ENCODE measurements around the gene ABCA7. TPM values are rescaled to one million over a fixed set of nuclear protein-coding genes. Genes with fewer than 3 reads are reported as not detected.
A peak's percentile ranks its signal among the peaks of the same experiment; 100 is the strongest.
"Not testable (repeated sequence)": the region's sequence is repeated elsewhere in the genome, so short reads cannot be mapped to it uniquely, and the experiment has no call there.

The ABCA7 gene
- total RNA-seq, 1 donor from 2014 or later = 6.7 TPM

GRCh38 chr19:1019616-1019961, 20.3 kb upstream of the ABCA7 start:
- Mint-ChIP-seq H3K27ac (ENCODE audit: unreplicated experiment) (peak overlapping the region; percentile 88), H3K36me3 (ENCODE audit: low read depth) (no peaks in the 10 kb centered on the region), H3K27me3 (ENCODE audit: low read depth) (no peaks in the 10 kb centered on the region), H3K9me3 (ENCODE audit: low read depth) (no peaks in the 10 kb centered on the region), H3K4me1 (ENCODE audit: low read depth) (peaks cover 53% of the 10 kb centered on the region), H3K4me3 (ENCODE audit: unreplicated experiment) (peak overlapping the region; percentile 83)
- TF ChIP-seq, protein P1, sequence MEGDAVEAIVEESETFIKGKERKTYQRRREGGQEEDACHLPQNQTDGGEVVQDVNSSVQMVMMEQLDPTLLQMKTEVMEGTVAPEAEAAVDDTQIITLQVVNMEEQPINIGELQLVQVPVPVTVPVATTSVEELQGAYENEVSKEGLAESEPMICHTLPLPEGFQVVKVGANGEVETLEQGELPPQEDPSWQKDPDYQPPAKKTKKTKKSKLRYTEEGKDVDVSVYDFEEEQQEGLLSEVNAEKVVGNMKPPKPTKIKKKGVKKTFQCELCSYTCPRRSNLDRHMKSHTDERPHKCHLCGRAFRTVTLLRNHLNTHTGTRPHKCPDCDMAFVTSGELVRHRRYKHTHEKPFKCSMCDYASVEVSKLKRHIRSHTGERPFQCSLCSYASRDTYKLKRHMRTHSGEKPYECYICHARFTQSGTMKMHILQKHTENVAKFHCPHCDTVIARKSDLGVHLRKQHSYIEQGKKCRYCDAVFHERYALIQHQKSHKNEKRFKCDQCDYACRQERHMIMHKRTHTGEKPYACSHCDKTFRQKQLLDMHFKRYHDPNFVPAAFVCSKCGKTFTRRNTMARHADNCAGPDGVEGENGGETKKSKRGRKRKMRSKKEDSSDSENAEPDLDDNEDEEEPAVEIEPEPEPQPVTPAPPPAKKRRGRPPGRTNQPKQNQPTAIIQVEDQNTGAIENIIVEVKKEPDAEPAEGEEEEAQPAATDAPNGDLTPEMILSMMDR (IDR thresholded peaks at IDR 0.05) = no peak
- no peak for DNase-seq (ENCODE audit: low spot score)

GRCh38 chr19:1019980-1020867, 19.7 kb upstream of the ABCA7 start:
- Mint-ChIP-seq H3K4me3 (ENCODE audit: unreplicated experiment) (peak overlapping the region; percentile 83), H3K36me3 (ENCODE audit: low read depth) (no peaks in the 10 kb centered on the region), H3K27me3 (ENCODE audit: low read depth) (no peaks in the 10 kb centered on the region), H3K9me3 (ENCODE audit: low read depth) (no peaks in the 10 kb centered on the region), H3K27ac (ENCODE audit: unreplicated experiment) (peak overlapping the region; percentile 88), H3K4me1 (ENCODE audit: low read depth) (peaks cover 53% of the 10 kb centered on the region)
- no peak for DNase-seq (ENCODE audit: low spot score)
- TF ChIP-seq, protein P1 (IDR thresholded peaks at IDR 0.05) = no peak

DNA sequence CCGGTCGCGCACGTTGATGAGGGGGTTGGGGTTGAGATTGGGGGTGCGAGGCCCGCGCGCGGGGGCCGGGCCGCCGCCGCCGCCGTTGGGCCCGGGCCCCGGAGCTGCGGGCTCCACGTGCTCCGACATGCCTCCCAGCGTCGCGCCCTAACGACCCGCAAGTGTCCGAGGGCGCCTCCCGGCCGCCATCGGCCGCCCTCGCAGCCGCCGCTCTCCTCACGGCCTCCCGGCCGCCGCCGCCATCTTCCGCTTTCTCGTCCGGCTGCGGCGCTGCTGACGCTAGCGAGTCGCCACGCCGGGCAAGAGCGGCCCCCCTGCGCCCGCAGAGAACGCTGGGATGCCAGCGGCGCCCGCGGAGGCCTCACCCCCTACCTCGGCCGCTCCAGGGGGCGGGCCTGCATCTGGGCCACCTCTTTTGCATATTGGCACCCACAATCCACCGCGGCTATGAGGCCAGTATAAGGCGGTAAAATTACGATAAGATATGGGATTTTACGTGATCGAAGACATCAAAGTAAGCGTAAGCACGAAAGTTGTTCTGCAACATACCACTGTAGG, 19.0 kb upstream of the ABCA7 start, which contains the start of gene TMEM259:
TSS of gene TMEM259 (minus strand) at position 256 of the 558 bp plus-strand sequence. CDS start at position 129, 127 bp downstream.
- no peaks in the 10 kb centered on the region for H3K9me3 Mint-ChIP-seq (ENCODE audit: low read depth)
- peak within 1 kb of the TSS; percentile 83 for H3K4me3 Mint-ChIP-seq (ENCODE audit: unreplicated experiment)
- no peak for DNase-seq (ENCODE audit: low spot score)
- peak within 1 kb of the TSS; percentile 96 for H3K27ac Mint-ChIP-seq (ENCODE audit: unreplicated experiment)
- TF ChIP-seq, protein P1 (IDR thresholded peaks at IDR 0.05) = no peak
- H3K27me3 Mint-ChIP-seq (ENCODE audit: low read depth) = no peaks in the 10 kb centered on the region
- H3K36me3 Mint-ChIP-seq (ENCODE audit: low read depth) = no peaks in the 10 kb centered on the region
- peaks cover 55% of the 10 kb centered on the region for H3K4me1 Mint-ChIP-seq (ENCODE audit: low read depth)

- H3K4me3 Mint-ChIP-seq (ENCODE audit: unreplicated experiment); H3K27me3 Mint-ChIP-seq (ENCODE audit: low read depth); H3K9me3 Mint-ChIP-seq (ENCODE audit: low read depth); H3K36me3 Mint-ChIP-seq (ENCODE audit: low read depth); H3K27ac Mint-ChIP-seq (ENCODE audit: unreplicated experiment); DNase-seq (ENCODE audit: low spot score): not testable (repeated sequence)
- H3K4me1 Mint-ChIP-seq (ENCODE audit: low read depth) = peaks cover 35% of the 10 kb centered on the region
Measured at GRCh38 chr19:1023883-1024188, 16.1 kb upstream of the ABCA7 start.

- not testable (repeated sequence) for H3K27me3 Mint-ChIP-seq (ENCODE audit: low read depth); DNase-seq (ENCODE audit: low spot score); H3K9me3 Mint-ChIP-seq (ENCODE audit: low read depth); H3K4me3 Mint-ChIP-seq (ENCODE audit: unreplicated experiment); H3K36me3 Mint-ChIP-seq (ENCODE audit: low read depth)
- Mint-ChIP-seq H3K4me1 (ENCODE audit: low read depth) (peaks cover 29% of the 10 kb centered on the region), H3K27ac (ENCODE audit: unreplicated experiment) (peak overlapping the region; percentile 59)
Measured at GRCh38 chr19:1025080-1025479, 14.8 kb upstream of the ABCA7 start.

DNA sequence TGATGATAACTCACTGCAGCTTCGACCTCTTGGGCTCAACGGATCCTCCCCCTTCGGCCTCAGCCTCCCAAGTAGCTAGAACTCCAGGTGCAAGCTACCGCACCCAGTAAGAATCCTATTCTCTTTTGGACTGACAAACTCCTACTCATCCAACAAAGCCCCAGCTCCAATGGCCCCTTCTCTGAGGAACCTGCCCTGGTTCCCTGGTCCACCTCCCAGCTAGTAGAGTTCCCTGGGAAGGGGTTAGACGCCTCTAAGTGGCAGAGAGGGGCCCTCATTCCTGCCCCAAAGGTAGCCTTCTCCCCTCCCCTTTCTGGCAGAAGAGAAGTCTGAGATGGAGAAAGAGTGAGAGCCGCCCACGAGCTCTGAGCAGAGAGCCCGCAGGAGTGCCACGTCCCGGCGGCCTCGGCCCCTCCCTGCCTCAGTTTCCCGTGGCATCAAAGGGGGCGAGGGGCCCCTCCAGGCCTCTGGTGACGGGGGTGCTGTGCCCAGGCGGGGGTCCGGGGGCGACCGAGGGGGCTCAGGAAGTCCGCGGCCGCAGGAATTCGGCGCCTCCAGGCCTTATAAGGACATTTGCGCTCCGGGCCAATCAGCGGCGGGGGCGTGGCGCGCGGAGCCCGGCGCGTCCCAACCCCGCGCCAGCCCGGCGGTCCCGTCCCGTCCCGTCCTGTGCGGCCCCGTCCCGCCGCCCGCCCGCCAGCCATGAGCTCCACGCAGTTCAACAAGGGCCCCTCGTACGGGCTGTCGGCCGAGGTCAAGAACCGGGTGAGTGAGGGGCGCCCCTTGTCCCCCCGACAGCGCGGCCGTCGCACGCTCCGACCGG, 13.7 kb upstream of the ABCA7 start, which contains the start of gene CNN2:
TSS of gene CNN2 (plus strand) at position 649 of the 823 bp plus-strand sequence. CDS start at position 703, 54 bp downstream.
- H3K4me3 Mint-ChIP-seq (ENCODE audit: unreplicated experiment) = peak within 1 kb of the TSS; percentile 91
- H3K4me1 Mint-ChIP-seq (ENCODE audit: low read depth) = peaks cover 38% of the 10 kb centered on the region
- no peak for DNase-seq (ENCODE audit: low spot score)
- peaks cover 3% of the 10 kb centered on the region for H3K36me3 Mint-ChIP-seq (ENCODE audit: low read depth)
- peak within 1 kb of the TSS; percentile 98 for H3K27ac Mint-ChIP-seq (ENCODE audit: unreplicated experiment)
- TF ChIP-seq, protein P1 (IDR thresholded peaks at IDR 0.05) = no peak
- H3K27me3 Mint-ChIP-seq (ENCODE audit: low read depth) = no peaks in the 10 kb centered on the region
- no peaks in the 10 kb centered on the region for H3K9me3 Mint-ChIP-seq (ENCODE audit: low read depth)

Data from chondrocyte (in vitro differentiated cells).